Upper lobe of right lung (tissue), 1 donor: ENCODE results near the gene CLK3. TPM values are rescaled to one million over a fixed set of nuclear protein-coding genes. Genes with fewer than 3 reads are reported as not detected.

Experiments used
- ATAC-seq: fragments of 200-7000 bp; cut with Tn5 transposase; one replicate; pipeline ENCODE4 v1.9.1; 2020; ENCODE audit warnings: mild to moderate bottlenecking, moderate library complexity
- DNase-seq: peaks from one replicate; pipeline ENCODE4 v3.0.0-alpha.2; 2020
- H3K27ac ChIP-seq: fragments of 200-600 bp; one replicate; pipeline ENCODE4 v1.8.0; 2022
- H3K27me3 ChIP-seq: fragments of 200-600 bp; one replicate; pipeline ENCODE4 v1.8.0; 2022; ENCODE audit warnings: mild to moderate bottlenecking
- H3K36me3 ChIP-seq: fragments of 200-600 bp; one replicate; pipeline ENCODE4 v1.8.0; 2022
- H3K4me1 ChIP-seq: fragments of 200-600 bp; one replicate; pipeline ENCODE4 v1.8.0; 2022
- H3K4me3 ChIP-seq: fragments of 200-600 bp; one replicate; pipeline ENCODE4 v1.8.0; 2022; ENCODE audit warnings: mild to moderate bottlenecking
- H3K9me3 ChIP-seq: fragments of 200-600 bp; one replicate; pipeline ENCODE4 v1.8.0; 2022
- intact Hi-C: fragments of 100-400 bp; cut with DNase I; formaldehyde crosslinking; loops from one replicate; pipeline ENCODE4 v1.11.0; 2022
- total RNA-seq: library from RNA; stranded (reverse); fragmentation: NEBNext Ultra II Directional; extraction: Animal tissue kit (Norgen Biotek cat#: 25700); gene quantifications from one replicate; pipeline ENCODE4 v1.2.1, GENCODE V29; 2021
- TF ChIP-seq, protein P1 (sequence below): fragments of 200-600 bp; IDR thresholded peaks from one replicate; pipeline ENCODE4 v1.8.0; 2022; ENCODE audit warnings: antibody characterized with exemption
- donor health status: DM: no; HTN: yes; CAD: no; lungs with severe emphysema.

The CLK3 gene
- total RNA-seq, 1 donor from 2014 or later = 72.9 TPM

GRCh38 chr15:74624020-74624602 is 8.5 kb downstream of the CLK3 start:
- intact Hi-C loops = no loop called here
- TF ChIP-seq, protein P1, sequence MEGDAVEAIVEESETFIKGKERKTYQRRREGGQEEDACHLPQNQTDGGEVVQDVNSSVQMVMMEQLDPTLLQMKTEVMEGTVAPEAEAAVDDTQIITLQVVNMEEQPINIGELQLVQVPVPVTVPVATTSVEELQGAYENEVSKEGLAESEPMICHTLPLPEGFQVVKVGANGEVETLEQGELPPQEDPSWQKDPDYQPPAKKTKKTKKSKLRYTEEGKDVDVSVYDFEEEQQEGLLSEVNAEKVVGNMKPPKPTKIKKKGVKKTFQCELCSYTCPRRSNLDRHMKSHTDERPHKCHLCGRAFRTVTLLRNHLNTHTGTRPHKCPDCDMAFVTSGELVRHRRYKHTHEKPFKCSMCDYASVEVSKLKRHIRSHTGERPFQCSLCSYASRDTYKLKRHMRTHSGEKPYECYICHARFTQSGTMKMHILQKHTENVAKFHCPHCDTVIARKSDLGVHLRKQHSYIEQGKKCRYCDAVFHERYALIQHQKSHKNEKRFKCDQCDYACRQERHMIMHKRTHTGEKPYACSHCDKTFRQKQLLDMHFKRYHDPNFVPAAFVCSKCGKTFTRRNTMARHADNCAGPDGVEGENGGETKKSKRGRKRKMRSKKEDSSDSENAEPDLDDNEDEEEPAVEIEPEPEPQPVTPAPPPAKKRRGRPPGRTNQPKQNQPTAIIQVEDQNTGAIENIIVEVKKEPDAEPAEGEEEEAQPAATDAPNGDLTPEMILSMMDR = no peak
- ATAC-seq (peak; percentile 63), DNase-seq (peak; percentile 64)
- no peaks in the 10 kb centered on the region for H3K9me3 ChIP-seq
- no peaks in the 10 kb centered on the region for H3K27me3 ChIP-seq
- H3K4me1 ChIP-seq = peaks cover 28% of the 10 kb centered on the region
- H3K36me3 ChIP-seq = peaks cover 100% of the 10 kb centered on the region
- H3K27ac ChIP-seq = no peak overlapping the region
- H3K4me3 ChIP-seq = no peak overlapping the region

DNA sequence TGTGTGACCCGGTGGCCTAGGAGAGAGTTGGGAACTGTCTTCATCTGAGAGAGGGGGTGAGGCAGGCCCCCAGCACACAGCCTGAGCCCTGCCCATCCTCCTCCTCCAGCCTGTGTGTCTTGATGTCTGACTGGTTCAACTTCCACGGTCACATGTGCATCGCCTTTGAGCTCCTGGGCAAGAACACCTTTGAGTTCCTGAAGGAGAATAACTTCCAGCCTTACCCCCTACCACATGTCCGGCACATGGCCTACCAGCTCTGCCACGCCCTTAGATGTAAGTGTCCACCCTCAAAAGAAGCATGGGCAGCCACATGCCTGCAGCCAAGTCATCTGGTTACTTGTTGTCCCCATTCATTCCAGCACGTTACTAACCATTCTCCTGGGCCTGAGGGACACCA is 10.1 kb downstream of the CLK3 start:
- Histone ChIP-seq H3K36me3 (peaks cover 100% of the 10 kb centered on the region), H3K4me3 (no peak overlapping the region), H3K4me1 (peaks cover 19% of the 10 kb centered on the region), H3K9me3 (no peaks in the 10 kb centered on the region), H3K27ac (no peak overlapping the region), H3K27me3 (no peaks in the 10 kb centered on the region)
- ATAC-seq (no peak), DNase-seq (peak; percentile 36)
- TF ChIP-seq, protein P1 = no peak
- intact Hi-C loops = loop anchor here (5.0 kb wide), 1 partner anchor 148 kb away; no protein-coding TSS in a partner anchor

GRCh38 chr15:74626336-74626735 is 10.7 kb downstream of the CLK3 start:
- Histone ChIP-seq H3K4me3 (no peak overlapping the region), H3K27ac (no peak overlapping the region), H3K27me3 (no peaks in the 10 kb centered on the region), H3K9me3 (no peaks in the 10 kb centered on the region), H3K4me1 (peaks cover 13% of the 10 kb centered on the region), H3K36me3 (peaks cover 100% of the 10 kb centered on the region)
- DNase-seq (peak; percentile 43), ATAC-seq (no peak)
- intact Hi-C loops = loop anchor here (5.0 kb wide), 1 partner anchor 149 kb away; no protein-coding TSS in a partner anchor
- TF ChIP-seq, protein P1 = no peak

GRCh38 chr15:74626752-74627692 is 11.4 kb downstream of the CLK3 start:
- TF ChIP-seq, protein P1 = no peak
- Histone ChIP-seq H3K4me3 (no peak overlapping the region), H3K27me3 (no peaks in the 10 kb centered on the region), H3K4me1 (peaks cover 10% of the 10 kb centered on the region), H3K36me3 (peaks cover 98% of the 10 kb centered on the region), H3K9me3 (no peaks in the 10 kb centered on the region), H3K27ac (peak overlapping the region; percentile 3)
- intact Hi-C loops = loop anchor here (5.0 kb wide), 1 partner anchor 150 kb away; no protein-coding TSS in a partner anchor
- ATAC-seq (peak; percentile 5), DNase-seq (no peak)

DNA sequence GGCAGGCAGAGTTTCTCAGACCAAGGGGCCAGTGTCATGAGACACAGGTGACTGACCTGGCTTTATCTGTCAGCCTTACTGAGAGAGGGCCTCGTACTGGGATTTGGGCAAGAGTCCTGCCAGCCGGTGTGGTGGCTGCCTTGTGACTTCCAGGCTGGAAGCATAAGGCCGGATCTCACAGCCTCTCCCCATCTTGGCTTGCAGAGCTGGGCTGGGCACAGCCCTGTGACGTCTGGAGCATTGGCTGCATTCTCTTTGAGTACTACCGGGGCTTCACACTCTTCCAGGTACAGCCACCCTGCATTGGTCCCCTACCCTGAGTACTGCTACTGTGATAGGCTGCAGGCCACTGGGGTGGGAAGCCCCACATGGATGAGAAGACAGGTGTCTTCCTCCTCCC is 12.1 kb downstream of the CLK3 start:
- intact Hi-C loops = loop anchor here (5.0 kb wide), 1 partner anchor 150 kb away; no protein-coding TSS in a partner anchor

More for the DNA sequence above, 12.1 kb downstream of the CLK3 start:
- H3K27ac ChIP-seq = peak overlapping the region; percentile 3
- DNase-seq = no peak
- TF ChIP-seq, protein P1 = no peak
- H3K27me3 ChIP-seq = no peaks in the 10 kb centered on the region
- peaks cover 98% of the 10 kb centered on the region for H3K36me3 ChIP-seq
- no peak overlapping the region for H3K4me3 ChIP-seq
- no peak for ATAC-seq
- H3K4me1 ChIP-seq = peaks cover 10% of the 10 kb centered on the region
- H3K9me3 ChIP-seq = no peaks in the 10 kb centered on the region
